G401 (cell line): ENCODE measurements around the gene SLC49A3. TPM values are rescaled to one million over a fixed set of nuclear protein-coding genes. Genes with fewer than 3 reads are reported as not detected.

ENCODE experiments used
- DNase-seq: peaks from one replicate; pipeline ENCODE4 v3.0.0-alpha.2; 2015; ENCODE audit warnings: low spot score
- in situ Hi-C: cut with HindIII; loops from 2 replicates; pipeline ENCODE4 v1.10.0; 2016; ENCODE audit warnings: low sequenced_read_pairs, mixed read lengths
- total RNA-seq: library from RNA; depleted of rRNA; stranded (reverse); fragments of >200 nt; shearing (Covaris generic); gene quantifications from 2 replicates; pipeline ENCODE4 v1.2.3, GENCODE V29; 2014

The SLC49A3 gene
- total RNA-seq, 1 experiment from 2014 or later, result not detected

- DNase-seq, result no peak
- in situ Hi-C loops, result no loop called here
Measured at GRCh38 chr4:684623-685327, 4.2 kb downstream of the SLC49A3 start.

GRCh38 chr4:683982-684622, 4.8 kb downstream of the SLC49A3 start:
- DNase-seq, result peak; percentile 67
- in situ Hi-C loops, result no loop called here

- in situ Hi-C loops, result no loop called here
- DNase-seq, result no peak
Measured at GRCh38 chr4:683247-683897, 5.6 kb downstream of the SLC49A3 start.

- no peak for DNase-seq
- in situ Hi-C loops, result no loop called here
Measured at GRCh38 chr4:682490-683172, 6.3 kb downstream of the SLC49A3 start.

GRCh38 chr4:681736-682451, 7.1 kb downstream of the SLC49A3 start:
- in situ Hi-C loops, result no loop called here
- DNase-seq, result no peak

- no peak for DNase-seq
- in situ Hi-C loops, result no loop called here
Measured at GRCh38 chr4:680928-681645, 7.9 kb downstream of the SLC49A3 start.

GRCh38 chr4:680551-680927, 8.4 kb downstream of the SLC49A3 start:
- in situ Hi-C loops, result no loop called here
- DNase-seq, result no peak

- in situ Hi-C loops, result no loop called here
- no peak for DNase-seq
Measured at GRCh38 chr4:680091-680490, 8.9 kb downstream of the SLC49A3 start.

GRCh38 chr4:679629-680028, 9.3 kb downstream of the SLC49A3 start:
- DNase-seq, result no peak
- in situ Hi-C loops, result no loop called here

- in situ Hi-C loops, result no loop called here
- no peak for DNase-seq
Measured at GRCh38 chr4:679104-679481, 9.9 kb downstream of the SLC49A3 start.

- DNase-seq, result no peak
- in situ Hi-C loops, result no loop called here
Measured at GRCh38 chr4:678331-679103, 10.4 kb downstream of the SLC49A3 start.

GRCh38 chr4:677431-678293, 11.3 kb downstream of the SLC49A3 start:
- no peak for DNase-seq
- in situ Hi-C loops, result no loop called here

- in situ Hi-C loops, result no loop called here
- no peak for DNase-seq
Measured at GRCh38 chr4:676871-677235, 12.1 kb downstream of the SLC49A3 start.

GRCh38 chr4:675980-676870, 12.7 kb downstream of the SLC49A3 start:
- DNase-seq, result no peak

GRCh38 chr4:675036-675882, 13.7 kb downstream of the SLC49A3 start:
- in situ Hi-C loops, result no loop called here
- no peak for DNase-seq

More at GRCh38 chr4:675980-676870, 12.7 kb downstream of the SLC49A3 start:
- in situ Hi-C loops, result no loop called here
